ENCODE data around the gene MCTP1.

The MCTP1 gene

GRCh38 chr5:95284572-95285408 is at the start of gene MCTP1:
MCTP1 (minus strand) TSS chr5:95285094.
- peaks cover 7% of the 10 kb centered on the region; the same call in 1 of the 2 replicates for H3K27me3 ChIP-seq (ENCODE audit: control insufficient read depth, insufficient read depth, low read length)
- H3K4me1 ChIP-seq (ENCODE audit: control insufficient read depth, insufficient read depth, low read length), result no peaks in the 10 kb centered on the region
- DNase-seq (ENCODE audit: low read depth, low spot score), result no peak

GRCh38 chr5:95332158-95332557 is 47.3 kb upstream of the MCTP1 start:
- Histone ChIP-seq H3K27me3 (ENCODE audit: control insufficient read depth, insufficient read depth, low read length) (no peaks in the 10 kb centered on the region), H3K36me3 (ENCODE audit: control insufficient read depth, insufficient read depth, low read length) (no peaks in the 10 kb centered on the region), H3K9me3 (ENCODE audit: control insufficient read depth, insufficient read depth, low read length) (no peaks in the 10 kb centered on the region), H3K27ac (ENCODE audit: low read length) (no peak overlapping the region), H3K4me3 (ENCODE audit: low read length) (no peak overlapping the region), H3K4me1 (ENCODE audit: control insufficient read depth, insufficient read depth, low read length) (no peaks in the 10 kb centered on the region)
- no CpG with 5 or more reads among the region's 3 CpGs for WGBS (ENCODE audit: insufficient coverage, insufficient read length)
- DNase-seq (ENCODE audit: low read depth, low spot score), result no peak

More at GRCh38 chr5:95284572-95285408, at the start of gene MCTP1:
- Histone ChIP-seq H3K9me3 (ENCODE audit: control insufficient read depth, insufficient read depth, low read length) (no peaks in the 10 kb centered on the region), H3K27ac (ENCODE audit: low read length) (no peak within 1 kb of the TSS), H3K4me3 (ENCODE audit: low read length) (peak within 1 kb of the TSS; percentile 77), H3K36me3 (ENCODE audit: control insufficient read depth, insufficient read depth, low read length) (no peaks in the 10 kb centered on the region)
- WGBS (ENCODE audit: insufficient coverage, insufficient read length), result no CpG with 5 or more reads among the region's 83 CpGs

- no peaks in the 10 kb centered on the region for H3K4me1 ChIP-seq (ENCODE audit: control insufficient read depth, insufficient read depth, low read length)
- H3K36me3 ChIP-seq (ENCODE audit: control insufficient read depth, insufficient read depth, low read length), result no peaks in the 10 kb centered on the region
- H3K27ac ChIP-seq (ENCODE audit: low read length), result no peak overlapping the region
- WGBS (ENCODE audit: insufficient coverage, insufficient read length), result no CpG with 5 or more reads among the region's 3 CpGs
- H3K4me3 ChIP-seq (ENCODE audit: low read length), result no peak overlapping the region
- no peak for DNase-seq (ENCODE audit: low read depth, low spot score)
- no peaks in the 10 kb centered on the region for H3K9me3 ChIP-seq (ENCODE audit: control insufficient read depth, insufficient read depth, low read length)
- H3K27me3 ChIP-seq (ENCODE audit: control insufficient read depth, insufficient read depth, low read length), result no peaks in the 10 kb centered on the region
These were observed 46.5 kb upstream of the MCTP1 start for GRCh38 chr5:95331358-95331757.

GRCh38 chr5:95327211-95327610 is 42.3 kb upstream of the MCTP1 start:
- H3K36me3 ChIP-seq (ENCODE audit: control insufficient read depth, insufficient read depth, low read length), result no peaks in the 10 kb centered on the region
- no CpG with 5 or more reads among the region's 6 CpGs for WGBS (ENCODE audit: insufficient coverage, insufficient read length)
- H3K4me1 ChIP-seq (ENCODE audit: control insufficient read depth, insufficient read depth, low read length), result no peaks in the 10 kb centered on the region

GRCh38 chr5:95317687-95318086 is 32.8 kb upstream of the MCTP1 start:
- DNase-seq (ENCODE audit: low read depth, low spot score), result no peak
- no peaks in the 10 kb centered on the region for H3K36me3 ChIP-seq (ENCODE audit: control insufficient read depth, insufficient read depth, low read length)
- no CpG with 5 or more reads among the region's 4 CpGs for WGBS (ENCODE audit: insufficient coverage, insufficient read length)

More at GRCh38 chr5:95327211-95327610, 42.3 kb upstream of the MCTP1 start:
- H3K27me3 ChIP-seq (ENCODE audit: control insufficient read depth, insufficient read depth, low read length), result no peaks in the 10 kb centered on the region
- DNase-seq (ENCODE audit: low read depth, low spot score), result no peak
- no peak overlapping the region for H3K27ac ChIP-seq (ENCODE audit: low read length)
- H3K9me3 ChIP-seq (ENCODE audit: control insufficient read depth, insufficient read depth, low read length), result no peaks in the 10 kb centered on the region
- H3K4me3 ChIP-seq (ENCODE audit: low read length), result no peak overlapping the region

GRCh38 chr5:95317085-95317484 is 32.2 kb upstream of the MCTP1 start:
- Histone ChIP-seq H3K4me1 (ENCODE audit: control insufficient read depth, insufficient read depth, low read length) (no peaks in the 10 kb centered on the region), H3K4me3 (ENCODE audit: low read length) (no peak overlapping the region), H3K27ac (ENCODE audit: low read length) (no peak overlapping the region), H3K27me3 (ENCODE audit: control insufficient read depth, insufficient read depth, low read length) (no peaks in the 10 kb centered on the region), H3K9me3 (ENCODE audit: control insufficient read depth, insufficient read depth, low read length) (no peaks in the 10 kb centered on the region), H3K36me3 (ENCODE audit: control insufficient read depth, insufficient read depth, low read length) (no peaks in the 10 kb centered on the region)
- peak; percentile 5 for DNase-seq (ENCODE audit: low read depth, low spot score)
- WGBS (ENCODE audit: insufficient coverage, insufficient read length), result no CpG with 5 or more reads among the region's 2 CpGs

More at GRCh38 chr5:95317687-95318086, 32.8 kb upstream of the MCTP1 start:
- Histone ChIP-seq H3K4me1 (ENCODE audit: control insufficient read depth, insufficient read depth, low read length) (no peaks in the 10 kb centered on the region), H3K27me3 (ENCODE audit: control insufficient read depth, insufficient read depth, low read length) (no peaks in the 10 kb centered on the region), H3K27ac (ENCODE audit: low read length) (no peak overlapping the region), H3K4me3 (ENCODE audit: low read length) (no peak overlapping the region), H3K9me3 (ENCODE audit: control insufficient read depth, insufficient read depth, low read length) (no peaks in the 10 kb centered on the region)

- WGBS (ENCODE audit: insufficient coverage, insufficient read length), result no CpG with 5 or more reads among the region's 2 CpGs
- Histone ChIP-seq H3K4me3 (ENCODE audit: low read length) (no peak overlapping the region), H3K27me3 (ENCODE audit: control insufficient read depth, insufficient read depth, low read length) (no peaks in the 10 kb centered on the region), H3K9me3 (ENCODE audit: control insufficient read depth, insufficient read depth, low read length) (no peaks in the 10 kb centered on the region), H3K27ac (ENCODE audit: low read length) (no peak overlapping the region), H3K36me3 (ENCODE audit: control insufficient read depth, insufficient read depth, low read length) (no peaks in the 10 kb centered on the region), H3K4me1 (ENCODE audit: control insufficient read depth, insufficient read depth, low read length) (no peaks in the 10 kb centered on the region)
- DNase-seq (ENCODE audit: low read depth, low spot score), result no peak
These were observed 19.8 kb upstream of the MCTP1 start for GRCh38 chr5:95304711-95305110.

- Histone ChIP-seq H3K4me3 (ENCODE audit: low read length) (no peak overlapping the region), H3K4me1 (ENCODE audit: control insufficient read depth, insufficient read depth, low read length) (no peaks in the 10 kb centered on the region), H3K36me3 (ENCODE audit: control insufficient read depth, insufficient read depth, low read length) (no peaks in the 10 kb centered on the region), H3K27ac (ENCODE audit: low read length) (no peak overlapping the region), H3K27me3 (ENCODE audit: control insufficient read depth, insufficient read depth, low read length) (no peaks in the 10 kb centered on the region), H3K9me3 (ENCODE audit: control insufficient read depth, insufficient read depth, low read length) (no peaks in the 10 kb centered on the region)
- no CpG with 5 or more reads among the region's 1 CpG for WGBS (ENCODE audit: insufficient coverage, insufficient read length)
- DNase-seq (ENCODE audit: low read depth, low spot score), result no peak
These were observed 13.8 kb upstream of the MCTP1 start for GRCh38 chr5:95298651-95299050.

GRCh38 chr5:95296291-95296690 is 11.4 kb upstream of the MCTP1 start:
- Histone ChIP-seq H3K4me1 (ENCODE audit: control insufficient read depth, insufficient read depth, low read length) (no peaks in the 10 kb centered on the region), H3K4me3 (ENCODE audit: low read length) (no peak overlapping the region), H3K27ac (ENCODE audit: low read length) (no peak overlapping the region), H3K27me3 (ENCODE audit: control insufficient read depth, insufficient read depth, low read length) (no peaks in the 10 kb centered on the region), H3K9me3 (ENCODE audit: control insufficient read depth, insufficient read depth, low read length) (no peaks in the 10 kb centered on the region), H3K36me3 (ENCODE audit: control insufficient read depth, insufficient read depth, low read length) (no peaks in the 10 kb centered on the region)
- WGBS (ENCODE audit: insufficient coverage, insufficient read length), result no CpG with 5 or more reads among the region's 2 CpGs
- no peak for DNase-seq (ENCODE audit: low read depth, low spot score)

GRCh38 chr5:95285409-95285755 is 488 bp upstream of the MCTP1 start:
- Histone ChIP-seq H3K9me3 (ENCODE audit: control insufficient read depth, insufficient read depth, low read length) (no peaks in the 10 kb centered on the region), H3K36me3 (ENCODE audit: control insufficient read depth, insufficient read depth, low read length) (no peaks in the 10 kb centered on the region), H3K4me3 (ENCODE audit: low read length) (peak overlapping the region; percentile 77; the same call in 1 of the 2 replicates), H3K27me3 (ENCODE audit: control insufficient read depth, insufficient read depth, low read length) (peaks cover 7% of the 10 kb centered on the region; the same call in 1 of the 2 replicates), H3K27ac (ENCODE audit: low read length) (no peak overlapping the region), H3K4me1 (ENCODE audit: control insufficient read depth, insufficient read depth, low read length) (no peaks in the 10 kb centered on the region)
- no CpG with 5 or more reads among the region's 13 CpGs for WGBS (ENCODE audit: insufficient coverage, insufficient read length)
- no peak for DNase-seq (ENCODE audit: low read depth, low spot score)
